Measurements from ENCODE around the gene DDIT3.

GRCh38 chr12:57476162-57476992 is 43.9 kb downstream of the DDIT3 start:
- TF ChIP-seq, protein P1, sequence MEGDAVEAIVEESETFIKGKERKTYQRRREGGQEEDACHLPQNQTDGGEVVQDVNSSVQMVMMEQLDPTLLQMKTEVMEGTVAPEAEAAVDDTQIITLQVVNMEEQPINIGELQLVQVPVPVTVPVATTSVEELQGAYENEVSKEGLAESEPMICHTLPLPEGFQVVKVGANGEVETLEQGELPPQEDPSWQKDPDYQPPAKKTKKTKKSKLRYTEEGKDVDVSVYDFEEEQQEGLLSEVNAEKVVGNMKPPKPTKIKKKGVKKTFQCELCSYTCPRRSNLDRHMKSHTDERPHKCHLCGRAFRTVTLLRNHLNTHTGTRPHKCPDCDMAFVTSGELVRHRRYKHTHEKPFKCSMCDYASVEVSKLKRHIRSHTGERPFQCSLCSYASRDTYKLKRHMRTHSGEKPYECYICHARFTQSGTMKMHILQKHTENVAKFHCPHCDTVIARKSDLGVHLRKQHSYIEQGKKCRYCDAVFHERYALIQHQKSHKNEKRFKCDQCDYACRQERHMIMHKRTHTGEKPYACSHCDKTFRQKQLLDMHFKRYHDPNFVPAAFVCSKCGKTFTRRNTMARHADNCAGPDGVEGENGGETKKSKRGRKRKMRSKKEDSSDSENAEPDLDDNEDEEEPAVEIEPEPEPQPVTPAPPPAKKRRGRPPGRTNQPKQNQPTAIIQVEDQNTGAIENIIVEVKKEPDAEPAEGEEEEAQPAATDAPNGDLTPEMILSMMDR (conservative IDR thresholded peaks at IDR 0.05 in 1 of 2, IDR thresholded peaks at IDR 0.05 in 1 of 2; ENCODE audit: low read depth in 1 of 2, low read length in 2 of 2), result no peak
- no peak for TF ChIP-seq EZH2 (IDR thresholded peaks at IDR 0.05; ENCODE audit: low read length, missing control alignments)
